Stomach (tissue), 4 donors: ENCODE results near the gene ZNF274.

Experiments used
- CTCF ChIP-seq, 7 experiments: fragments of 450-650 bp in 4 of 7; fragments of 200-600 bp in 3 of 7; sonication (generic) in 3 of 7; IDR thresholded peaks; one replicate each; pipeline ENCODE4 v1.5.1; 2016 to 2019; ENCODE audit warnings: antibody characterized with exemption in 7 of 7, control low read depth in 2 of 7, mild to moderate bottlenecking in 1 of 7
- POLR2A ChIP-seq, 4 donors: fragments of 450-650 bp; IDR thresholded peaks; one replicate each; pipeline ENCODE4 v1.6.1; 2016; ENCODE audit warnings: antibody characterized with exemption in 4 of 4, control low read depth in 2 of 4, mild to moderate bottlenecking in 1 of 4, moderate library complexity in 1 of 4
- POLR2AphosphoS5 ChIP-seq, 3 donors: sonication (generic); formaldehyde crosslinking; IDR thresholded peaks; one replicate each; pipeline ENCODE4 v1.6.1; 2016; ENCODE audit warnings: antibody characterized with exemption in 3 of 3

- no peak for TF ChIP-seq POLR2A (IDR thresholded peaks at IDR 0.05)
- TF ChIP-seq CTCF (IDR thresholded peaks at IDR 0.05), result no peak
- TF ChIP-seq POLR2AphosphoS5 (IDR thresholded peaks at IDR 0.05), result no peak
Observed at GRCh38 chr19:58213075-58213369, 30.2 kb downstream of the ZNF274 start.
